CD4-positive, alpha-beta T cell treated with Interleukin-6 at 100 ng/mL for 8 hours (primary cell): ENCODE data around the gene SLC25A27.

Experiments used
- DNase-seq: peaks from one replicate; pipeline ENCODE4 v3.0.0-alpha.2; 2020; ENCODE audit warnings: mixed read lengths, low spot score

The SLC25A27 gene

GRCh38 chr6:46719099-46719498 lies 66.3 kb downstream of the SLC25A27 start:
- no peak for DNase-seq

- no peak for DNase-seq
These were observed 67.6 kb downstream of the SLC25A27 start for GRCh38 chr6:46720401-46720800.
